ENCODE data around the gene HCN4. TPM values are rescaled to one million over a fixed set of nuclear protein-coding genes. Genes with fewer than 3 reads are reported as not detected.

Gene HCN4
- total RNA-seq, 2 donors from 2014 or later, result 6.9 to 45.3 TPM

DNA sequence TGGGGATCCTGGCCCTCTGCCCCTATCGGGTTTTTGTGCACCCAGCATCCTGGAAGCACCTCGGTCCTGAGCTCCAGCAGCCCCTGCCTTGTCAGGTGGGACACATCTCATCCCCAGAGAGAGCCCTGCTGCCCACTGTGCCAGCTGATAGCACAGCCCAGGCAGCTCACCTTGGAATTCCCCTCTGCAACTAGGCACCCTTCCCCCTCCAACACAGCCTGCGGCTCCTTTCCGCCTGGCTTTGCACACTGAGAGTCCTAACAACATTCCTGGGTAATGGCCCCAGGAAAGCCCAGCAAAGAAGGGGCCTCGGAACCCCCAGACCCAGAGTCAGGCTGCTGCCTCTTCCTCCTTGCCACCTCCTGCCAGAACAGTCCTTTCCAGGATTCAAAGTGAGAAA, 5.9 kb downstream of the HCN4 start:
- Histone ChIP-seq H3K36me3 (no peaks in the 10 kb centered on the region), H3K27ac (no peak overlapping the region), H3K27me3 (no peaks in the 10 kb centered on the region), H3K9me3 (no peaks in the 10 kb centered on the region), H3K4me3 (no peak overlapping the region), H3K4me1 (peaks cover 0 to 5% of the 10 kb centered on the region in 2 donors)
- no peak for DNase-seq (ENCODE audit: low spot score)
- TF ChIP-seq, protein P1, sequence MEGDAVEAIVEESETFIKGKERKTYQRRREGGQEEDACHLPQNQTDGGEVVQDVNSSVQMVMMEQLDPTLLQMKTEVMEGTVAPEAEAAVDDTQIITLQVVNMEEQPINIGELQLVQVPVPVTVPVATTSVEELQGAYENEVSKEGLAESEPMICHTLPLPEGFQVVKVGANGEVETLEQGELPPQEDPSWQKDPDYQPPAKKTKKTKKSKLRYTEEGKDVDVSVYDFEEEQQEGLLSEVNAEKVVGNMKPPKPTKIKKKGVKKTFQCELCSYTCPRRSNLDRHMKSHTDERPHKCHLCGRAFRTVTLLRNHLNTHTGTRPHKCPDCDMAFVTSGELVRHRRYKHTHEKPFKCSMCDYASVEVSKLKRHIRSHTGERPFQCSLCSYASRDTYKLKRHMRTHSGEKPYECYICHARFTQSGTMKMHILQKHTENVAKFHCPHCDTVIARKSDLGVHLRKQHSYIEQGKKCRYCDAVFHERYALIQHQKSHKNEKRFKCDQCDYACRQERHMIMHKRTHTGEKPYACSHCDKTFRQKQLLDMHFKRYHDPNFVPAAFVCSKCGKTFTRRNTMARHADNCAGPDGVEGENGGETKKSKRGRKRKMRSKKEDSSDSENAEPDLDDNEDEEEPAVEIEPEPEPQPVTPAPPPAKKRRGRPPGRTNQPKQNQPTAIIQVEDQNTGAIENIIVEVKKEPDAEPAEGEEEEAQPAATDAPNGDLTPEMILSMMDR (IDR thresholded peaks at IDR 0.05), result no peak

DNA sequence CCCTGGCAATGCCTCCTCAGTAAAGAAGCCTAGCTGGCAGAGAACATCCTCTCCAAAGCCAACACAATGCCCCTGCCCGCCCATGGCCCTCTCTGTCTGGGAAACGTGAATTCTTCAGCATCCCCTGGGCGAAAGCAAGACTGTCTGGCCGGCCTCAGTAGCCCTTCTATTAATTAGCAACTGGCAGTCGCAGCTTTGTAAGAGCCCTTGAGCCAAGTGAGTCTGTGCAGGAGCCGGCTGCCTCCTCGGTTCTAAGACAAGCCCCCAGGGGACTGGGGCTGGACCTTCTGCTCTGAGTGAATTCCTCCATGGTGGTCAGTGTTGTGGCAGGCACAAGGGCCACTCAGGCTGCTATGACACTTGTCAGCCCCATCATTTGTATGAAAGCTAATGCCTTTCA, 7.4 kb downstream of the HCN4 start:
- peaks cover 0 to 4% of the 10 kb centered on the region in 2 donors for H3K4me1 ChIP-seq
- no peaks in the 10 kb centered on the region for H3K27me3 ChIP-seq
- TF ChIP-seq, protein P1 (IDR thresholded peaks at IDR 0.05), result no peak
- no peaks in the 10 kb centered on the region for H3K36me3 ChIP-seq
- H3K9me3 ChIP-seq, result no peaks in the 10 kb centered on the region
- DNase-seq (ENCODE audit: low spot score), result no peak
- no peak overlapping the region for H3K27ac ChIP-seq
- H3K4me3 ChIP-seq, result no peak overlapping the region

DNA sequence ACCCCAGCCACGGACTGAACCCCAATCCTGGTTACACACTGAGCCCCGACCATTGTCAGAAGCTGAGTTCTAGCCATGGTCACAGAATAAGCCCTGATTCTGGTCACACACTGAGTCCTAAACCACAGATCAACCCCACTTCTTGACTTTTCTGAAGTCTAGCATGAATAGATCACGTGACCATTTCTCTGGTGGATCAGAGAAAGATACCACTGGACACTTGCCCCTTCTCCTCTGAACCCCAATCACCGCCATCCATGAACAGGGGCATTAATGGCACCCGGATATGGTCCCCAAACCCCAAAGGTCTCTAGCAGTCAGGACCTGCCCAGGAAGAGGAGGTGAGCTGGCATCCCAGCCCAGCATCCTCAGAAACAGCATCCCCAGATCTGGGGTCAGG, 9.1 kb downstream of the HCN4 start:
- peaks cover 0 to 4% of the 10 kb centered on the region in 2 donors for H3K4me1 ChIP-seq
- no peaks in the 10 kb centered on the region for H3K36me3 ChIP-seq
- no peak for DNase-seq (ENCODE audit: low spot score)
- H3K4me3 ChIP-seq, result no peak overlapping the region
- H3K27me3 ChIP-seq, result no peaks in the 10 kb centered on the region
- H3K9me3 ChIP-seq, result no peaks in the 10 kb centered on the region
- TF ChIP-seq, protein P1 (IDR thresholded peaks at IDR 0.05), result no peak
- no peak overlapping the region for H3K27ac ChIP-seq

DNA sequence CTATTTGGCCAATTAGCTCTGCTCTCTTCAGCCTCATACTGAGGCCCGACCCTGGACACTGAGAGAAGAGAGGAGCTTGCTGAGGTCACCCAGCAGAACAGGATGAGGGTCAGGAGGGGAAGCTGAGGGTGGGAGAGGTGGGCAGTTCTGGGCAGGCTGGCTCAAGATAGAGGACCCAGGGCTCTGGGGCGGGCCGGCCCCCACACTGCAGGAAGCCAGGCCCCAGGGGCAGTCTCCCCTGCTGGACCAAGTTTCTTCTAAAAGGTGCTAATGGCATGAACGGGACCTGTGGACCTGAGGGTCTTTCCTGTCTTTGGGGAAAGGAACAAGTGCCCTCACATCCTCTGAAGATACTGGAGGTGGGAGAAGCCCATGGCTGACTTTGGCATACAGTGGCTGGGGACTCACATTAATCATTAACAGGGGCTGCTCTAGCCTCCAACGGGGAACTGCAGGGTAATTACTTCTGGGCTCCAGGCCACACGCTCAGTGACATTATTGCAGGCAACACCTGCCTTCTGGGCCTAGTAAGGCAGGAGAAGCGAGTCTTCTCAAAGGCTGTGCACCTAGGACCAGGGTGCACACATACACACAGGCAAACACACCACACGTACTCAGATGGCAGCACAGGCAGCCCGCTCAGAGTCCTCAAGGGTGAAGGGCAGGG, 10.6 kb downstream of the HCN4 start:
- Histone ChIP-seq H3K4me1 (peaks cover 0 to 4% of the 10 kb centered on the region in 2 donors), H3K27ac (no peak overlapping the region), H3K4me3 (no peak overlapping the region), H3K9me3 (no peaks in the 10 kb centered on the region), H3K27me3 (no peaks in the 10 kb centered on the region), H3K36me3 (no peaks in the 10 kb centered on the region)
- TF ChIP-seq, protein P1 (IDR thresholded peaks at IDR 0.05), result no peak
- no peak for DNase-seq (ENCODE audit: low spot score)

DNA sequence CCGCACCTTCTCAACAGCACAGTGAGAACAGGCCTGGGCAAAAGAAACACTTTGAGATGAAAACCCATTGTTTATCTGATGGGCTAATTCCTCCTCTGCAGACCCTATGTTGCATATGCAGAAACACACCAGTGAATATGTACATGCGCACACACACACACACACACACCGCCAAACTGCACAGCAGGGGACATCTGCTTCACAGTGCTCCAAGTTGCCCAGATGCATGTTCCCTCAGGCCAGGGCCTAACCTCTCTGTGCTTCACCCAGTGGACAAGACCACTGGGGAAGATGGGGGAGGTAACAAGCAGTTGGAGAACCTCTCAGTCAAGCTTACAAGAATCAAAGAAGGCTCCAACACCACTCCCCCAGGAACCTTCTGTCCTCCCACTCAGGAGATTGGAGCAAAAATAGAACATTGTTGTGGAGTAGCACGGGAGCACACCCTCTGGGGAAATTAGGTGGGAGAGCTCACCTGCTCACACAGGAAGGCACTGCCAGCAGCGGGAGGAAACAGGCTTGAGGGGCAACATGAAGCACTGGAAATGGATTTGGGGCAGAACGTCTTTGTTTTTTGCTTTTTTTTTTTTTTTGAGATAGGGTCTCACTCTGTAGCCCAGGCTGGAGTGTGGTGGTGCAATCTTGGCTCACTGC, 13.0 kb downstream of the HCN4 start:
- Histone ChIP-seq H3K27me3 (no peaks in the 10 kb centered on the region), H3K27ac (no peak overlapping the region), H3K4me3 (no peak overlapping the region), H3K9me3 (no peaks in the 10 kb centered on the region), H3K4me1 (peaks cover 0 to 6% of the 10 kb centered on the region in 2 donors), H3K36me3 (no peaks in the 10 kb centered on the region)
- TF ChIP-seq, protein P1 (IDR thresholded peaks at IDR 0.05), result no peak
- DNase-seq (ENCODE audit: low spot score), result no peak

All from right atrium auricular region (tissue), 2 donors.